Mononuclear cell (primary cell): ENCODE measurements around the gene FUCA1. TPM values are rescaled to one million over a fixed set of nuclear protein-coding genes. Genes with fewer than 3 reads are reported as not detected.
"Not testable (repeated sequence)": the region's sequence is repeated elsewhere in the genome, so short reads cannot be mapped to it uniquely, and the experiment has no call there.

Source experiments
- H3K27me3 ChIP-seq: 2 replicates; pipeline ENCODE4 v1.6.0; 2011; ENCODE audit warnings: low read length, control low read depth; ENCODE audit not compliant: insufficient read depth
- H3K4me1 ChIP-seq: 2 replicates; pipeline ENCODE4 v1.5.1; 2011; ENCODE audit warnings: mild to moderate bottlenecking, low read length, control low read depth; ENCODE audit not compliant: insufficient read depth
- H3K4me3 ChIP-seq: 2 replicates; pipeline ENCODE4 v1.5.1; 2011; ENCODE audit warnings: mild to moderate bottlenecking, low read length, moderate library complexity
- H3K9me3 ChIP-seq: 2 replicates; pipeline ENCODE4 v1.5.1; 2011; ENCODE audit warnings: low read depth, mild to moderate bottlenecking, control low read depth, low read length
- total RNA-seq: library from RNA; depleted of rRNA; stranded (reverse); fragments of >200 nt; gene quantifications from one replicate; pipeline ENCODE4 v1.2.3, GENCODE V29; 2012

Gene FUCA1
- total RNA-seq, 1 donor: 8.8 TPM

- H3K9me3 ChIP-seq: no peaks in the 10 kb centered on the region
- H3K4me1 ChIP-seq: peaks cover 62% of the 10 kb centered on the region
- peaks cover 23% of the 10 kb centered on the region for H3K27me3 ChIP-seq
- no peak overlapping the region for H3K4me3 ChIP-seq
These were observed 35.7 kb upstream of the FUCA1 start for GRCh38 chr1:23903754-23904153.

DNA sequence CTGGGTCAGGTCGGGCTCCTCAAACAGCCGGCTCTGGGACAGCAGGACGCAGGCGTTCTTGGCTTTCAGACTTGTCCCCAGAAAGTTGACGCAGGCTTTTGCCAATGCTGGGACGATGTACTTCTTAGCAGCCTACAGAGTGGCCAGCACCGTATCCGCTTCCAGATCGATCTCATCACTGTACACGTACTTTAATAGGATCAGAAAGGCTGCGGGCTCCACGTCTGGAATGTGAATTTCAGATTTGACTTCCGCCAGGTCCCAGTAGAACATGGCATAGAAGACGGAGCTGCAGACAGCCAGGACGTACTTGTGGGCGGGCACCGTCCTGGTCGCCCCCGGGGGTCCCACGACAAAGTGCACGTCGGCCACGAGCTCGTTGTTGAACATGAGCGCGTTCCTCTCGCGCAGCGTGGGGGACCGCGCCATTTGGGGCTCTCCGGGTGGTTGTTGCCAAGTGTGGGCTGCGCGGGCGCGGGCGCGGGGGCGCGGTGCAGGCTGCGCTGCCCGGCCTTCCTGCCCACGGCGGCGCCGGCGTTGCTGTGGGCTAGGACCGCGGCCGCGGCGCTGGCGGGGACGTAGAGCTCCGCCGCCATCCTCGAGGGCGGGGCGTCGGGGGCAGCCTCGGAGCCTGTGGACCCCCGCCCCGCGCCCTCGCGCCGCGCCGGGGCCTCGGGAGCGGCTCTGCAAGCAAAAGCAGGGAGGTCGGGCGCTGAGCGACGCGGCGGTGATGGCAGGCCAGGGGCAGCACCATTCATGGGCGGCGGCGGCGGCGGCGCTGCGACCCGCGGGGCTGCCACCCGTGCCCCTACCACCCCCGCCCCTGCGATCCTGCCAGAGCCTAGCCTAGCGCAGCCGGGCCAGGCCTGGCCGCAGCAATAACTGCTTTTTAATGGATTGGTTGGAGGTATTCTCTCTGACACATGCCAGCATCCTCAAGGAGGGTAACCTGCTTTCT is 34.5 kb upstream of the FUCA1 start:
- Histone ChIP-seq H3K4me1 (peaks cover 56% of the 10 kb centered on the region), H3K9me3 (no peaks in the 10 kb centered on the region), H3K4me3 (no peak overlapping the region), H3K27me3 (peaks cover 23% of the 10 kb centered on the region)

DNA sequence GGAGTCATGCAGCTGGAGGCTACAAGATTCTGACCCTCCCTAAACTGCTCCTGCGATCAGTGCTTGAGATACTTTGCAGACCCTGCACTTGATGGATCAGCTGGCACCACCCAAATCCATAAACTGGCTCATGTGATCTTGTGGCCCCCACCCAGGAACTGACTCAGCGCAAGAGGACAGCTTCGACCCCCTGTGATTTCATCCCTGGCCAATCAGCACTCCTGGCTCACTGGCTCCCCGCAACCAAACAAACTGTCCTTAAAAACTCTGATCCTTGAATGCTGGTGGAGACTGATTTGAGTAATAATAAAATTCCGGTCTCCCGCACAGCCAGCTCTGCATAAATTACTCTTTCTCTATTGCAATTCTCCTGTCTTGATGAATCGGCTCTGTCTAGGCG is 31.9 kb upstream of the FUCA1 start:
- Histone ChIP-seq H3K27me3 (peaks cover 23% of the 10 kb centered on the region), H3K4me1 (peaks cover 60% of the 10 kb centered on the region)
- not testable (repeated sequence) for H3K9me3 ChIP-seq, H3K4me3 ChIP-seq

DNA sequence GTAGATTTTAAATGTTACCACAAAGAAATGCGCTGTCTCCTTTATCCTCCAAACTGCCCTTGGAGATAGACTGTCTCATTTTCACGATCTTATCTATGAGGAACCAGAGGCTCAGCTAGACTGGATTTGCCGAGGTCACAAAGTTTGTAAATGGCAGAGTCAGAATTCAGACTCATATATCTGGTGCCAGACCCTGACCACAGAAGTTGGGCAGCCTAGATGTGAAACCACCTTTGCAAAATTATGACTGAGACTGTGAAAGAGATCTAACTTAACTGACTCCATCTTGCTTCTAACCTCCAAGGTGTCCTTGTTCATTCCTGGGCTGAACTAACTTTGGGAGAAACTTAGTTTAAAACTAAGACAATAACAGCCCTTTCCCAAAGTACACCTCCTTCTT is 31.0 kb upstream of the FUCA1 start:
- H3K4me1 ChIP-seq: peaks cover 64% of the 10 kb centered on the region
- H3K27me3 ChIP-seq: peaks cover 16% of the 10 kb centered on the region
- H3K4me3 ChIP-seq: no peak overlapping the region
- no peaks in the 10 kb centered on the region for H3K9me3 ChIP-seq

DNA sequence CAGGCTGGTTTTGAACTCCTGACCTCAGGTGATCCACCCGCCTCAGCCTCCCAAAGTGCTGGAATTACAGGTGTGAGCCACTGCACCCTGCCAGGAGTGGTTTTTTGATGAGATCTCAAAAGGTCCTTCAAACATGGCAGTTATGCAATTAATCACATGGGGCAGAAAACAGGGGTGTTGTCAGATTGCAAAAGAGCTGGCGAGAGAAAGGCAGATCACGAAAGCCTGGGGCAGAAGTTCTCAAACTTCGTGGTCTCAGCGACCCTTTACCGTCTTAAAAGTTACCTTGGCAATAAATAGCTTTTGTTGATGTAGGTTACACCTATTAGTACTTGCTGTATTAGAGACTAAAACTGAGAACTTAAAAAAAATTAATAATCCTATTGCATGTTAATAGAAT is 29.0 kb upstream of the FUCA1 start:
- H3K4me1 ChIP-seq: peaks cover 66% of the 10 kb centered on the region
- no peaks in the 10 kb centered on the region for H3K9me3 ChIP-seq
- no peak overlapping the region for H3K4me3 ChIP-seq
- H3K27me3 ChIP-seq: peaks cover 2% of the 10 kb centered on the region

- Histone ChIP-seq H3K9me3 (no peaks in the 10 kb centered on the region), H3K4me3 (no peak overlapping the region), H3K4me1 (peaks cover 67% of the 10 kb centered on the region)
These were observed 28.4 kb upstream of the FUCA1 start for GRCh38 chr1:23896491-23896890.

DNA sequence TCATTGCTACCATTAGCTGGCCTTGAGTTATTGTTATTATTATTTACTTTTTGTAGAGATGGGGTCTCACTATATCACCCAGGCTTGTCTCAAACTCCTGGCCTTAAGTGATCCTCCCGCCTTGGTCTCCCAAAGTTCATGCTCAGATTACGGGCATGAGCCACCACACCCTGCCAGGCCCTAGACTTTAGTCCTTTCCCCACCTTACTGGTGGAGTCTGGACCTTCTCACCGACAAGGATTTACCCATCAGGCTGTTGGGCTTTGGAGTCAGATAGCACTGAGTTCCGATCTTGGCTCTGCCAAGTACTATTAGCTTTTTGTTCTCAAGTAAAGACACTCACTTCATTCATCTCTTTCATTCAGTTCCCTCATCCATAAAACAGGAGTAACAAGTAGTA is 27.9 kb upstream of the FUCA1 start:
- Histone ChIP-seq H3K4me3 (no peak overlapping the region), H3K27me3 (no peaks in the 10 kb centered on the region), H3K9me3 (no peaks in the 10 kb centered on the region), H3K4me1 (peaks cover 67% of the 10 kb centered on the region)

More at GRCh38 chr1:23896491-23896890, 28.4 kb upstream of the FUCA1 start:
- no peaks in the 10 kb centered on the region for H3K27me3 ChIP-seq

DNA sequence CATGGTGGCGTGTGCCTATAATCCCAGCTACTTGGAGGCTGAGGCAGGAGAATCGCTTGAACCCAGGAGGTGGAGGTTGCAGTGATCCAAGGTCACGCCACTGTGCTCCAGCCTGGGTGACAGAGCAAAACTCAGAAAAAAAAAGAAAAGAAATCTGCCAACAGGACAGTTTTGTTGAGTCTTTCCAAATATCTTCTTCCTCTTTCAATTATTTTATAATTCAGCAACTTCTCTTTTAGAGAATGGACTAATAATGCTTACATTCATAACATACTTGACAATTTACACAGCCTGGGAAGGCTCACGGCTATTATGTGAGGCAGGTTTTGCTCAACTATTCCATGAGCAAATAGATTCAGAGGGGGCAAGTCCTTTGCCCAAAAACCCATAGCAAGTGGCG is 27.0 kb upstream of the FUCA1 start:
- H3K4me1 ChIP-seq: peaks cover 64% of the 10 kb centered on the region
- no peak overlapping the region for H3K4me3 ChIP-seq
- no peaks in the 10 kb centered on the region for H3K9me3 ChIP-seq
- H3K27me3 ChIP-seq: no peaks in the 10 kb centered on the region

- Histone ChIP-seq H3K4me1 (peaks cover 44% of the 10 kb centered on the region), H3K9me3 (no peaks in the 10 kb centered on the region), H3K4me3 (no peak overlapping the region), H3K27me3 (no peaks in the 10 kb centered on the region)
These were observed 21.0 kb upstream of the FUCA1 start for GRCh38 chr1:23889074-23889473.

GRCh38 chr1:23885222-23885621 is 17.1 kb upstream of the FUCA1 start:
- Histone ChIP-seq H3K4me1 (peaks cover 33% of the 10 kb centered on the region), H3K4me3 (no peak overlapping the region), H3K27me3 (no peaks in the 10 kb centered on the region), H3K9me3 (no peaks in the 10 kb centered on the region)

GRCh38 chr1:23882746-23883145 is 14.7 kb upstream of the FUCA1 start:
- Histone ChIP-seq H3K4me1 (peaks cover 11% of the 10 kb centered on the region), H3K4me3 (no peak overlapping the region), H3K27me3 (no peaks in the 10 kb centered on the region), H3K9me3 (peaks cover 14% of the 10 kb centered on the region)

DNA sequence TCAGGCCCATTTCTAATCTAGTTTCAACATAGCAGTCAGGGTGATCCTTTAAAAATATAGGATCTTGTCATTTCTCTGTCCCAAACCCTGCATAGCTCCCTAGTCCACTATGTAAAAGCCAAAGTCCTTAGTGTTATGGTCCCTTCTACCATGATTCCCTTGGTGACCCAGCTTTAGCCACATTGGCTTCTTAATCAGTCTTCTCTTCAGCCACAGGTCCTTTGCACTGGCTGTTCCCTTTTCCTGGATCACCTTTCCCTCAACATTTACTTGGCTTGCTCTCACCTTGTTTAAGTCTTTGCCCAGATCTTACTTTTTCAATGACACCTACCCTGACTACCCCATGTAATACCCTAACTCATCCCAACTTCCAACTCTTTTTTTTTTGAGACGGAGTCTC is 11.7 kb upstream of the FUCA1 start:
- Histone ChIP-seq H3K9me3 (peaks cover 14% of the 10 kb centered on the region), H3K4me1 (no peaks in the 10 kb centered on the region), H3K4me3 (no peak overlapping the region), H3K27me3 (no peaks in the 10 kb centered on the region)

DNA sequence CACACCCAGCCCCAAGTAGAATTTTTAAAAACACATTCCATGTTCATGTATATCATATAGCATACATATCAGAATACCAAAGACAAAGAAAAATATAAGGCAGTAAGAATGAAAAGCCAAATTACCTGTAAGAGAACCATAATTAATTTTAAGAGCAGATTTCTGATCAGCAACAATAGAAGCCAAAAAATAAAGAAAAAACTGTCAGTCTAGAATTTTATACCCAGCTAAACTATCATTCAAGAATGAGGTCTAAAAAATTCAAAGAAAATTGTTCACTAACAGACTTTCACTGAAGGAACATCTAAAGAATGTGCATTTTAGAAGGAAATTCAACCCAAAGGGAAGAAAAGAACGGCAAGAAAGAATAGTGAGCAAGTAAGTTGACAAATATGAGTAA is 10.6 kb upstream of the FUCA1 start:
- no peak overlapping the region for H3K4me3 ChIP-seq
- no peaks in the 10 kb centered on the region for H3K27me3 ChIP-seq
- H3K9me3 ChIP-seq: peaks cover 14% of the 10 kb centered on the region
- H3K4me1 ChIP-seq: no peaks in the 10 kb centered on the region

DNA sequence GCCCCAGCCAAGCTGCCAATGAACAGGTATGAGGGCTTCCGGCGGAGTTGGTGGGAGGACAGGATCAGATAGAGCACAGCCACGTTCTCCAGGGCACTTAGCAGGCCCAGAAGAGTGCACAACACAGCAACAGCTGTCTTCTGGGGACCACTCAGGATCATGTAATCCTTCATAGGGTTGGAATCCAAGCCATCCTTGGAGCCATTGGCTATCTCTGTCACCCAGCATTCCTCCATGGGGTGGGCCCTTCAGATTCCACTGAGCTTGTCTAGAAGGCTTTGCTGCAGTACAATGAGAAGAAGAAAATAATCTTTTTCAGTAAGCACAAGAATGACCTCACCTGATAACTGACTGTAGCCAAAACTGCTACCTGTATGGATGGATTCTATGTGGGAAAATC is 7.3 kb upstream of the FUCA1 start:
- Histone ChIP-seq H3K9me3 (peaks cover 14% of the 10 kb centered on the region), H3K27me3 (no peaks in the 10 kb centered on the region), H3K4me1 (no peaks in the 10 kb centered on the region), H3K4me3 (no peak overlapping the region)

DNA sequence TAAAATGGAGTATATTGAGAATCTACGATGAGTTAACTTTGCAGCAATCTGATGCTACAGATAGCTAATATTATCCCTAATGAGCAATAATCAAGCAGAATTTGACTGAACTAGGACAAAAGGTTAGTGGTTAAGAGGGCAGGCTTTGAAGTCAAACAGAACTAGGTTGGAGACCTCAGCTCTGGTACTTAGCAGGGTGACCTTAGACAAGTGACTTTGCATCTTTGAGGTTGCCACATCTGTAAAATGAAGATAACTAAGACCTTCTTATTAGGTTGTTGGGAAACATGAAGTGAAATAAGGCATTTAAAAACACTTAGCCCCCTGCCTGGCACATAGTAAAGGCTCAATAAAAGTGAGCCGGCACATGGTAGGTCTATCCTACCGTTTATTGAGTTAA is 4.3 kb upstream of the FUCA1 start:
- Histone ChIP-seq H3K4me3 (no peak overlapping the region), H3K27me3 (no peaks in the 10 kb centered on the region), H3K4me1 (peaks cover 23% of the 10 kb centered on the region), H3K9me3 (no peaks in the 10 kb centered on the region)

GRCh38 chr1:23869051-23869450 is 961 bp upstream of the FUCA1 start:
- Histone ChIP-seq H3K27me3 (no peaks in the 10 kb centered on the region), H3K9me3 (no peaks in the 10 kb centered on the region), H3K4me3 (no peak overlapping the region), H3K4me1 (peaks cover 41% of the 10 kb centered on the region)
